IMR-90 (cell line): ENCODE results near the gene KLHL29. TPM values are rescaled to one million over a fixed set of nuclear protein-coding genes. Genes with fewer than 3 reads are reported as not detected.

Source experiments
- ATAC-seq: fragments of 200-7000 bp; cut with Tn5 transposase; 2 replicates; pipeline ENCODE4 v1.9.1; 2020; ENCODE audit warnings: low read depth, mild to moderate bottlenecking, moderate library complexity
- BruUV-seq: library from RNA; stranded (reverse); fragments of 400-500 nt; replicated peaks from 2 replicates; lab custom pipeline; 2021; lab: Mats Ljungman, UMichigan
- CTCF ChIA-PET: fragments of 300-600 bp; formaldehyde crosslinking; extraction: SDS; loops from one replicate; lab custom pipeline; 2021; ENCODE audit warnings: antibody characterized with exemption; lab: Yijun Ruan, JAX
- POLR2A ChIA-PET: fragments of 300-600 bp; sonication (Branson Sonifier 250); formaldehyde crosslinking; loops from one replicate; lab custom pipeline; 2022; ENCODE audit warnings: antibody characterized with exemption; ENCODE audit not compliant: unreplicated experiment; lab: Charles Lee
- DNase-seq: peaks from one replicate; pipeline ENCODE4 v3.0.0; 2013
- H2AFZ ChIP-seq: replicated peaks from 2 replicates; pipeline ENCODE3; 2013; ENCODE audit warnings: low read length, mild to moderate bottlenecking; ENCODE audit not compliant: poor library complexity
- H2AK5ac ChIP-seq: 2 replicates; pipeline ENCODE4 v1.6.1; 2013; ENCODE audit warnings: low read depth, low read length, inconsistent platforms
- H2AK9ac ChIP-seq: replicated peaks from 2 replicates; pipeline ENCODE3; 2013; ENCODE audit warnings: mild to moderate bottlenecking, low read depth, low read length, moderate library complexity; ENCODE audit not compliant: poor library complexity
- H2BK120ac ChIP-seq: 2 replicates; pipeline ENCODE4 v1.6.1; 2013; ENCODE audit warnings: low read depth, low read length, inconsistent platforms
- H2BK15ac ChIP-seq: 3 replicates; pipeline ENCODE4 v1.6.1; 2013; ENCODE audit warnings: low read depth, low read length, inconsistent platforms
- H2BK20ac ChIP-seq: 2 replicates; pipeline ENCODE4 v1.6.1; 2013; ENCODE audit warnings: low read depth, mild to moderate bottlenecking, inconsistent platforms, low read length, moderate library complexity
- H2BK5ac ChIP-seq: 2 replicates; pipeline ENCODE4 v1.6.1; 2013; ENCODE audit warnings: mild to moderate bottlenecking, low read depth, low read length, inconsistent platforms; ENCODE audit not compliant: poor library complexity, severe bottlenecking
- H3K14ac ChIP-seq: replicated peaks from 2 replicates; pipeline ENCODE4 v1.6.1; 2013; ENCODE audit warnings: low read depth, low read length, inconsistent platforms
- H3K18ac ChIP-seq: 2 replicates; pipeline ENCODE4 v1.6.1; 2013; ENCODE audit warnings: low read depth, low read length, control low read depth
- H3K23ac ChIP-seq: 2 replicates; pipeline ENCODE4 v1.6.1; 2013; ENCODE audit warnings: low read depth, low read length, inconsistent platforms
- H3K27ac ChIP-seq: 2 replicates; pipeline ENCODE4 v1.5.1; 2013; ENCODE audit warnings: mild to moderate bottlenecking, control low read depth, low read length; ENCODE audit not compliant: insufficient read depth
- H3K27me3 ChIP-seq: 2 replicates; pipeline ENCODE4 v1.6.1; 2013; ENCODE audit warnings: low read length; ENCODE audit not compliant: control insufficient read depth, insufficient read depth
- H3K36me3 ChIP-seq: 2 replicates; pipeline ENCODE4 v1.6.1; 2013; ENCODE audit warnings: low read length, mixed read lengths; ENCODE audit not compliant: control insufficient read depth, insufficient read depth
- H3K4ac ChIP-seq: 2 replicates; pipeline ENCODE4 v1.6.1; 2013; ENCODE audit warnings: low read depth, low read length, inconsistent platforms
- H3K4me1 ChIP-seq: 2 replicates; pipeline ENCODE4 v1.6.1; 2013; ENCODE audit warnings: low read length, mixed read lengths; ENCODE audit not compliant: control insufficient read depth, insufficient read depth
- H3K4me2 ChIP-seq: 2 replicates; pipeline ENCODE4 v1.6.1; 2013; ENCODE audit warnings: low read depth, mild to moderate bottlenecking, control low read depth, low read length, moderate library complexity
- H3K4me3 ChIP-seq: 2 replicates; pipeline ENCODE4 v1.5.1; 2013; ENCODE audit warnings: low read depth, mild to moderate bottlenecking, control low read depth, low read length, moderate library complexity; ENCODE audit not compliant: insufficient read depth
- H3K56ac ChIP-seq: 2 replicates; pipeline ENCODE4 v1.6.1; 2013; ENCODE audit warnings: low read length, inconsistent platforms; ENCODE audit not compliant: insufficient read depth; ENCODE audit errors: extremely low read depth
- H3K79me1 ChIP-seq, 2 experiments: 2 replicates each; pipeline ENCODE4 v1.6.1; 2013; ENCODE audit warnings: low read length in 2 of 2, inconsistent platforms in 1 of 2, low read depth in 1 of 2
- H3K9ac ChIP-seq: 2 replicates; pipeline ENCODE4 v1.6.1; 2013; ENCODE audit warnings: low read depth, low read length, control low read depth
- H3K9me1 ChIP-seq: 2 replicates; pipeline ENCODE4 v1.6.1; 2013; ENCODE audit warnings: low read length, inconsistent platforms; ENCODE audit not compliant: insufficient read depth
- H3K9me3 ChIP-seq: 2 replicates; pipeline ENCODE4 v1.6.1; 2013; ENCODE audit warnings: low read length; ENCODE audit not compliant: control insufficient read depth, insufficient read depth
- H4K20me1 ChIP-seq: 2 replicates; pipeline ENCODE4 v1.6.1; 2013; ENCODE audit warnings: low read length, inconsistent platforms; ENCODE audit not compliant: insufficient read depth
- H4K5ac ChIP-seq: 2 replicates; pipeline ENCODE4 v1.6.1; 2013; ENCODE audit warnings: mild to moderate bottlenecking, low read depth, low read length, control low read depth
- H4K8ac ChIP-seq, 2 experiments: 2 replicates each; pipeline ENCODE4 v1.6.1; 2013; ENCODE audit warnings: low read depth in 2 of 2, low read length in 2 of 2, control low read depth in 1 of 2, inconsistent platforms in 1 of 2
- H4K91ac ChIP-seq: 2 replicates; pipeline ENCODE4 v1.6.1; 2013; ENCODE audit warnings: low read depth, low read length, inconsistent platforms; ENCODE audit not compliant: insufficient read depth
- BHLHE40 ChIP-seq: fragments of 150-350 bp; IDR thresholded peaks from 2 replicates; pipeline ENCODE4 v1.6.1; 2016; ENCODE audit warnings: mild to moderate bottlenecking, low read depth, low read length
- CEBPB ChIP-seq: IDR thresholded peaks from 2 replicates; pipeline ENCODE4 v1.6.1; 2012; ENCODE audit warnings: low read depth, low read length, improper control_type of control experiment
- FOS ChIP-seq: fragments of 150-350 bp; IDR thresholded peaks from 2 replicates; pipeline ENCODE4 v1.6.1; 2016; ENCODE audit warnings: low read depth, low read length
- MAFK ChIP-seq: IDR thresholded peaks from 2 replicates; pipeline ENCODE4 v1.6.1; 2012; ENCODE audit warnings: low read depth, low read length, improper control_type of control experiment
- MAZ ChIP-seq: IDR thresholded peaks from 2 replicates; pipeline ENCODE4 v1.6.1; 2012; ENCODE audit warnings: low read depth, mild to moderate bottlenecking, low read length, improper control_type of control experiment, moderate library complexity, borderline replicate concordance
- MXI1 ChIP-seq: IDR thresholded peaks from 2 replicates; pipeline ENCODE4 v1.6.1; 2012; ENCODE audit warnings: low read depth, mild to moderate bottlenecking, low read length, moderate library complexity, borderline replicate concordance
- NFE2L2 ChIP-seq: fragments of 150-350 bp; IDR thresholded peaks from 2 replicates; pipeline ENCODE4 v1.6.1; 2016; ENCODE audit warnings: low read depth, mild to moderate bottlenecking, low read length
- RAD21 ChIP-seq: IDR thresholded peaks from 2 replicates; pipeline ENCODE4 v1.6.1; 2012; ENCODE audit warnings: low read length, improper control_type of control experiment
- RCOR1 ChIP-seq: IDR thresholded peaks from 2 replicates; pipeline ENCODE4 v1.6.1; 2012; ENCODE audit warnings: mild to moderate bottlenecking, low read length, improper control_type of control experiment; ENCODE audit not compliant: insufficient replicate concordance
- RFX5 ChIP-seq: IDR thresholded peaks from 2 replicates; pipeline ENCODE4 v1.8.0; 2012; ENCODE audit warnings: low read depth, mild to moderate bottlenecking, low read length, moderate library complexity
- WGBS, 2 experiments: methylation state at CpG; one replicate each; pipeline versions ENCODE4 v1.1.5 to v1.1.7; 2013; ENCODE audit warnings: missing lambda C conversion rate in 2 of 2; ENCODE audit not compliant: insufficient read length in 1 of 2; ENCODE audit errors: extremely low coverage in 2 of 2; 5-methylcytosine and 5-hydroxymethylcytosine counted together
- dilution Hi-C: fragments of 300-500 bp; cut with HindIII; formaldehyde crosslinking; loops from one replicate; pipeline ENCODE4 v1.14.3; 2018; ENCODE audit warnings: low sequenced_read_pairs; ENCODE audit not compliant: unreplicated experiment
- in situ Hi-C: fragments of 300-500 bp; cut with MboI; formaldehyde crosslinking; loops from 3 replicates; pipeline ENCODE4 v1.14.3; 2019; ENCODE audit warnings: low sequenced_read_pairs, inconsistent platforms, mixed read lengths
- intact Hi-C: fragments of 100-400 bp; cut with micrococcal nuclease; formaldehyde crosslinking; loops from 2 replicates; pipeline ENCODE4 v1.10.0; 2022
- polyA plus RNA-seq, 3 experiments: library from polyadenylated mRNA; depleted of rRNA; stranded (reverse); fragments of >200 nt; gene quantifications; 2 replicates each; pipeline ENCODE4 v1.2.3, GENCODE V29; 2012; ENCODE audit warnings: low replicate concordance in 1 of 3
- total RNA-seq: library from RNA; depleted of rRNA; stranded (reverse); fragments of >200 nt; gene quantifications from 2 replicates; pipeline ENCODE4 v1.2.3, GENCODE V29; 2012
- TF ChIP-seq, protein P1 (sequence below): fragments of 150-350 bp; IDR thresholded peaks from 2 replicates; pipeline ENCODE4 v1.6.1; 2016; ENCODE audit warnings: low read depth, mild to moderate bottlenecking, low read length, moderate library complexity, borderline replicate concordance

The KLHL29 gene
- total and polyA plus RNA-seq, 2 of the 4 experiments (the other 2 are of a cell fraction): 2.0 to 8.0 TPM

DNA sequence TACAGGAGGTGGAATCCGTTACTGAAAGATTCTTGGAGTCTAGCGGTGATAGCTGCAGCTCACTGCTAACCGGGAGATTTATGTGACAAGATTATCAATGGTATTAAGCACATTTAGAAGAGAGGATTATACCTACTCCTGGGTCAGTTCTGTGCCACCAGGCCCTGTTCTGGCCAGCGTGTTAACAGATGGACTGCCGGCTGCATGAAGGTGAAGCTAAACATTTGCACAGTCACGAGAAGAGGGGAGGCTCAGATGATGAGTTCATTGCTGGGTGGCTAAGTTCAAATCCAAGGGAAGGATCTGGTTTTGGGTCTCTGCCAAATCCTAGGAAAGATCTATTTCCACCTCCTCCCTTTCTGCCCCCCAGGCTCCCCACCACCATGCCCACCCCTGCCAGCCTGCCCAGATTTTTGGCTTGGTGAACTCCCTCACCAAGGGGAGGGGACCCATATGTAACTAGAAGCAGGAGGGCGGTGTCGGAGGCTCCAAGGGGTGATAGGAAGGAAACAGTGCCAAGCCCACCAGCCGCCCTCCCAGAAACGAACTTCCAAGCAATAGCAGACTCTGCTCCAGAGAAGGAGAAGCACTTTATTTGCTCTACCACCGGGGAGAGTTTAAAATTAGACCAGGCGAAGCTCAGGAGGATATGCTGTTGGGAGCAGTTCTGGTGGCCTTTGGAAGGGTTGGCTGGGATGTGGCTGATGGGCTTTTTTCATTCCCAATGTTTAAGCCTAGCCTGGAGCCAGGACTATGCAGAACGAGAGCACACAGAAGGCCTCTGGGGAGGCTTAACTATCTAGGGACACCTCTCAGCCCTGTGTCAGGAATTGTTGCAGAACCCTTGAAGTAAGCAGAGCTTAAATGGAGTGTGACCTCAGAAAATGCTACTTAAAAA is 200.5 kb downstream of the KLHL29 start:
- dilution Hi-C loops: no loop called here
- POLR2A ChIA-PET: no interaction called here

More for the DNA sequence above, 200.5 kb downstream of the KLHL29 start:
- H3K4me2 ChIP-seq: no peak overlapping the region
- CTCF ChIA-PET: interaction anchor here (0.7 kb wide), 1 partner anchor 11 kb away, joined by 4 read pairs; no protein-coding TSS in a partner anchor
- H3K79me1 ChIP-seq: no peaks in the 10 kb centered on the region; a peak in 1 of 4 replicates
- no peak overlapping the region for H2AFZ ChIP-seq
- intact Hi-C loops: no loop called here
- H3K27ac ChIP-seq: no peak overlapping the region
- no peak overlapping the region for H3K18ac ChIP-seq
- ATAC-seq (no peak), DNase-seq (no peak)
- no peak overlapping the region for H3K56ac ChIP-seq
- H2BK120ac ChIP-seq: no peak overlapping the region
- no peak overlapping the region for H3K9ac ChIP-seq
- H4K91ac ChIP-seq: no peak overlapping the region
- no peak overlapping the region for H3K4ac ChIP-seq
- 40% methylated on average over 1 of the region's 13 CpGs; no CpG with 5 or more reads in 1 of the 2 experiments for WGBS, 2 experiments
- no TSS peak for BruUV-seq
- no peak overlapping the region for H4K5ac ChIP-seq
- no peaks in the 10 kb centered on the region for H3K4me1 ChIP-seq
- in situ Hi-C loops: no loop called here
- no peak overlapping the region for H2AK5ac ChIP-seq
- peaks cover 3% of the 10 kb centered on the region; the same call in 1 of the 2 replicates for H3K36me3 ChIP-seq
- no peak overlapping the region for H3K4me3 ChIP-seq
- H4K8ac ChIP-seq: no peak overlapping the region
- H3K9me3 ChIP-seq: no peaks in the 10 kb centered on the region
- H2BK20ac ChIP-seq: no peak overlapping the region
- H4K20me1 ChIP-seq: no peaks in the 10 kb centered on the region; the same call in 1 of the 2 replicates
- no peak overlapping the region for H2AK9ac ChIP-seq
- no peaks in the 10 kb centered on the region for H3K9me1 ChIP-seq
- no peak overlapping the region for H3K14ac ChIP-seq
- no peak overlapping the region for H2BK15ac ChIP-seq
- no peak for TF ChIP-seq RAD21
- TF ChIP-seq RCOR1: no peak
- no peak for TF ChIP-seq FOS
- TF ChIP-seq RFX5: no peak
- TF ChIP-seq MAZ: no peak
- no peak for TF ChIP-seq NFE2L2
- no peak for TF ChIP-seq MAFK
- TF ChIP-seq BHLHE40: no peak
- TF ChIP-seq, protein P1, sequence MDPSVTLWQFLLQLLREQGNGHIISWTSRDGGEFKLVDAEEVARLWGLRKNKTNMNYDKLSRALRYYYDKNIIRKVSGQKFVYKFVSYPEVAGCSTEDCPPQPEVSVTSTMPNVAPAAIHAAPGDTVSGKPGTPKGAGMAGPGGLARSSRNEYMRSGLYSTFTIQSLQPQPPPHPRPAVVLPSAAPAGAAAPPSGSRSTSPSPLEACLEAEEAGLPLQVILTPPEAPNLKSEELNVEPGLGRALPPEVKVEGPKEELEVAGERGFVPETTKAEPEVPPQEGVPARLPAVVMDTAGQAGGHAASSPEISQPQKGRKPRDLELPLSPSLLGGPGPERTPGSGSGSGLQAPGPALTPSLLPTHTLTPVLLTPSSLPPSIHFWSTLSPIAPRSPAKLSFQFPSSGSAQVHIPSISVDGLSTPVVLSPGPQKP: no peak
- TF ChIP-seq CEBPB: no peak
- no peak for TF ChIP-seq MXI1
- H3K23ac ChIP-seq: no peak overlapping the region
- no peaks in the 10 kb centered on the region for H3K27me3 ChIP-seq
- H2BK5ac ChIP-seq: no peak overlapping the region
